H1 (cell line): ENCODE measurements around the gene PRCD. TPM values are rescaled to one million over a fixed set of nuclear protein-coding genes. Genes with fewer than 3 reads are reported as not detected.
"Not testable (repeated sequence)": the region's sequence is repeated elsewhere in the genome, so short reads cannot be mapped to it uniquely, and the experiment has no call there.

ENCODE experiments used
- CTCF ChIA-PET: fragments of 300-600 bp; sonication (Branson Sonifier 250); formaldehyde crosslinking; loops from one replicate; lab custom pipeline; 2021; ENCODE audit not compliant: partially characterized antibody; lab: Charles Lee
- POLR2A ChIA-PET: fragments of 300-600 bp; sonication (Branson Sonifier 250); formaldehyde crosslinking; loops from one replicate; lab custom pipeline; 2021; ENCODE audit warnings: inconsistent platforms; ENCODE audit not compliant: partially characterized antibody; lab: Charles Lee
- DNase-seq, 2 experiments: peaks; one replicate each; pipeline versions ENCODE4 v3.0.0 to v3.0.0-alpha.2; 2010 to 2022; ENCODE audit warnings: low spot score in 2 of 2, low read depth in 1 of 2, mixed read lengths in 1 of 2
- FAIRE-seq: peaks from 2 replicates; lab custom pipeline; 2011; peaks lifted over from hg19 to GRCh38; lab: Jason Lieb, UNC
- H2AFZ ChIP-seq: 2 replicates; pipeline ENCODE4 v1.8.1; 2012; ENCODE audit warnings: low read length, inconsistent platforms
- H2AK5ac ChIP-seq: 2 replicates; pipeline ENCODE4 v1.6.1; 2013; ENCODE audit warnings: low read depth, low read length
- H2BK120ac ChIP-seq: replicated peaks from 2 replicates; pipeline ENCODE3; 2013; ENCODE audit warnings: low read depth, low read length, inconsistent platforms
- H2BK12ac ChIP-seq: 2 replicates; pipeline ENCODE4 v1.6.1; 2013; ENCODE audit warnings: low read depth, low read length
- H2BK15ac ChIP-seq: 2 replicates; pipeline ENCODE4 v1.6.1; 2013; ENCODE audit warnings: low read length
- H2BK20ac ChIP-seq: 2 replicates; pipeline ENCODE4 v1.6.1; 2013; ENCODE audit warnings: low read length
- H2BK5ac ChIP-seq: 2 replicates; pipeline ENCODE4 v1.6.1; 2013; ENCODE audit warnings: low read depth, low read length
- H3K14ac ChIP-seq: 2 replicates; pipeline ENCODE4 v1.6.1; 2013; ENCODE audit warnings: inconsistent platforms; ENCODE audit not compliant: insufficient read length
- H3K18ac ChIP-seq: 2 replicates; pipeline ENCODE4 v1.6.1; 2013; ENCODE audit warnings: low read length; ENCODE audit errors: extremely low read depth
- H3K23ac ChIP-seq: 2 replicates; pipeline ENCODE4 v1.6.1; 2013; ENCODE audit warnings: inconsistent platforms; ENCODE audit not compliant: insufficient read length
- H3K23me2 ChIP-seq: 2 replicates; pipeline ENCODE4 v1.6.1; 2013; ENCODE audit warnings: low read depth, low read length
- H3K27ac ChIP-seq: 2 replicates; pipeline ENCODE4 v1.6.1; 2011; ENCODE audit warnings: low read depth, low read length, inconsistent platforms
- H3K27me3 ChIP-seq, 4 experiments: replicated peaks in 1 of 4; 1 replicate in 1 of 4; 2 replicates in 3 of 4; pipeline versions ENCODE4 v1.6.1 to v1.8.1; 2011 to 2013; ENCODE audit warnings: low read length in 3 of 4, mild to moderate bottlenecking in 3 of 4, inconsistent platforms in 2 of 4, mixed read lengths in 2 of 4, moderate library complexity in 1 of 4; ENCODE audit not compliant: control insufficient read depth in 3 of 4, insufficient read depth in 3 of 4; ENCODE audit errors: extremely low read depth in 1 of 4
- H3K36me3 ChIP-seq, 4 experiments: 2 replicates each; pipeline versions ENCODE4 v1.6.1 to v1.8.1; 2011 to 2013; ENCODE audit warnings: mild to moderate bottlenecking in 4 of 4, low read length in 3 of 4, moderate library complexity in 2 of 4, control low read depth in 1 of 4, inconsistent platforms in 1 of 4; ENCODE audit not compliant: insufficient read depth in 4 of 4, control insufficient read depth in 2 of 4
- H3K4ac ChIP-seq: replicated peaks from 2 replicates; pipeline ENCODE3; 2013; ENCODE audit warnings: low read length, low read depth, mixed read lengths, inconsistent platforms; ENCODE audit not compliant: insufficient read length
- H3K4me1 ChIP-seq, 4 experiments: replicated peaks in 1 of 4; 1 replicate in 1 of 4; 2 replicates in 3 of 4; pipeline versions ENCODE4 v1.6.1 to v1.8.1; 2011 to 2013; ENCODE audit warnings: low read length in 3 of 4, inconsistent platforms in 2 of 4, mixed read lengths in 1 of 4; ENCODE audit not compliant: insufficient read depth in 4 of 4, control insufficient read depth in 3 of 4
- H3K4me2 ChIP-seq, 2 experiments: 2 replicates each; pipeline versions ENCODE4 v1.6.1 to v1.8.1; 2011 to 2013; ENCODE audit warnings: low read depth in 2 of 2, low read length in 2 of 2, control low read depth in 1 of 2, inconsistent platforms in 1 of 2, mild to moderate bottlenecking in 1 of 2; ENCODE audit not compliant: insufficient read depth in 1 of 2
- H3K4me3 ChIP-seq, 4 experiments: fragments of 200-600, 300-600 bp in 1 of 4; sonication (generic), shearing (Covaris generic), sonication (Bioruptor Twin) in 1 of 4; 2 replicates each; pipeline versions ENCODE4 v1.5.1 to v1.8.1; 2011 to 2016; ENCODE audit warnings: low read length in 4 of 4, low read depth in 3 of 4, control low read depth in 2 of 4, inconsistent platforms in 2 of 4, mild to moderate bottlenecking in 2 of 4, mixed read lengths in 1 of 4, moderate library complexity in 1 of 4; ENCODE audit not compliant: insufficient read depth in 2 of 4; ENCODE audit errors: extremely low read depth in 1 of 4
- H3K56ac ChIP-seq: replicated peaks from 2 replicates; pipeline ENCODE3; 2013; ENCODE audit warnings: low read depth, mild to moderate bottlenecking, mixed read lengths, low read length, inconsistent platforms; ENCODE audit not compliant: insufficient read length
- H3K79me1 ChIP-seq: 2 replicates; pipeline ENCODE4 v1.6.1; 2013; ENCODE audit warnings: low read depth, low read length, control low read depth
- H3K79me2 ChIP-seq, 2 experiments: 2 replicates each; pipeline versions ENCODE4 v1.6.1 to v1.8.1; 2012 to 2013; ENCODE audit warnings: low read length in 2 of 2, mild to moderate bottlenecking in 2 of 2, inconsistent platforms in 1 of 2; ENCODE audit not compliant: insufficient read depth in 2 of 2, control insufficient read depth in 1 of 2
- H3K9ac ChIP-seq, 4 experiments: replicated peaks in 1 of 4; 1 replicate in 1 of 4; 2 replicates in 3 of 4; pipeline versions ENCODE4 v1.6.1 to v1.8.1; 2011 to 2013; ENCODE audit warnings: low read depth in 3 of 4, low read length in 3 of 4, control low read depth in 2 of 4, mild to moderate bottlenecking in 2 of 4, moderate library complexity in 2 of 4, inconsistent platforms in 1 of 4; ENCODE audit errors: extremely low read depth in 1 of 4
- H3K9me3 ChIP-seq, 2 experiments: 2 replicates each; pipeline versions ENCODE4 v1.6.1 to v1.8.1; 2012 to 2013; ENCODE audit warnings: mild to moderate bottlenecking in 2 of 2, moderate library complexity in 2 of 2, control low read depth in 1 of 2, inconsistent platforms in 1 of 2, low read depth in 1 of 2, low read length in 1 of 2, mixed read lengths in 1 of 2; ENCODE audit not compliant: insufficient read depth in 2 of 2
- H4K20me1 ChIP-seq, 2 experiments: replicated peaks in 1 of 2; 2 replicates each; pipeline versions ENCODE3 to v1.8.1; 2011 to 2013; ENCODE audit warnings: inconsistent platforms in 2 of 2, low read length in 2 of 2, mild to moderate bottlenecking in 1 of 2; ENCODE audit not compliant: insufficient read depth in 2 of 2, control insufficient read depth in 1 of 2
- H4K5ac ChIP-seq: 2 replicates; pipeline ENCODE4 v1.6.1; 2013; ENCODE audit warnings: low read length, low read depth, mixed read lengths, inconsistent platforms; ENCODE audit not compliant: insufficient read length
- H4K8ac ChIP-seq: 2 replicates; pipeline ENCODE4 v1.8.0; 2013; ENCODE audit warnings: mild to moderate bottlenecking, moderate library complexity, low read length, inconsistent platforms; ENCODE audit not compliant: insufficient read depth; ENCODE audit errors: extremely low read depth
- H4K91ac ChIP-seq: replicated peaks from 2 replicates; pipeline ENCODE3; 2013; ENCODE audit warnings: low read length, mixed read lengths, inconsistent platforms; ENCODE audit not compliant: insufficient read length
- WGBS, 2 experiments: shearing (Covaris generic) in 1 of 2; methylation state at CpG; one replicate each; pipeline versions ENCODE4 v1.1.6 to v1.1.7; 2013 to 2015; ENCODE audit warnings: low lambda C conversion rate in 2 of 2, mixed read lengths in 2 of 2, inconsistent platforms in 1 of 2, low coverage in 1 of 2, missing lambda C conversion rate in 1 of 2; ENCODE audit not compliant: insufficient replicate concordance in 2 of 2, insufficient coverage in 1 of 2, insufficient read length in 1 of 2; ENCODE audit errors: extremely low coverage in 1 of 2, missing lambda C conversion rate in 1 of 2; 5-methylcytosine and 5-hydroxymethylcytosine counted together
- polyA plus RNA-seq, 7 experiments: library from polyadenylated mRNA; depleted of rRNA in 3 of 7; stranded (reverse) in 5 of 7; unstranded in 2 of 7; fragments of >200 nt in 5 of 7; fragments of 200-250 nt in 2 of 7; gene quantifications; 1 replicate in 5 of 7; 2 replicates in 1 of 7; 4 replicates in 1 of 7; pipeline versions ENCODE4 v1.2.1 to v1.2.3, GENCODE V29; 2011 to 2013; ENCODE audit warnings: missing spikeins in 2 of 7, mixed read lengths in 2 of 7
- total RNA-seq: library from RNA; stranded (reverse); fragmentation: NEBNext Ultra II Directional; extraction: Animal tissue kit (Norgen Biotek cat#: 25700); gene quantifications from 2 replicates; pipeline ENCODE4 v1.2.1, GENCODE V29; 2021

PRCD gene
- total and polyA plus RNA-seq, 2 of the 8 experiments (the other 6 are each of a cell fraction or from before 2014, with no cell fraction given) = 0.77 to 2.1 TPM

GRCh38 chr17:76525513-76525833 is 14.4 kb upstream of the PRCD start:
- H3K4me3 ChIP-seq, H3K4me2 ChIP-seq, H3K79me1 ChIP-seq, H2AFZ ChIP-seq, H3K36me3 ChIP-seq, H3K18ac ChIP-seq, H3K9me3 ChIP-seq, H2BK120ac ChIP-seq, H3K23ac ChIP-seq, H3K27me3 ChIP-seq, H2AK5ac ChIP-seq, H4K8ac ChIP-seq, H3K23me2 ChIP-seq, H3K79me2 ChIP-seq, H2BK20ac ChIP-seq, H3K4ac ChIP-seq, H4K91ac ChIP-seq, H4K5ac ChIP-seq, H3K14ac ChIP-seq, H4K20me1 ChIP-seq, H2BK15ac ChIP-seq, H3K56ac ChIP-seq, H2BK5ac ChIP-seq, FAIRE-seq, H3K27ac ChIP-seq, DNase-seq, H3K9ac ChIP-seq: not testable (repeated sequence)
- CTCF ChIA-PET = interaction anchor here (0.9 to 10.8 kb wide), 10 partner anchors 12 to 156 kb away, joined by 3 to 260 read pairs (median 22); partner anchors contain the start of genes CYGB, PRCD and RHBDF2
- WGBS, 2 experiments = 93% methylated on average over 8 of the region's 8 CpGs; no CpG with 5 or more reads in 1 of the 2 experiments
- Histone ChIP-seq H2BK12ac (0 out of 2 replicates have a peak overlapping the region, but pooled peaks have one; percentile 14), H3K4me1 (peaks cover 0 to 31% (median 23%) of the 10 kb centered on the region in 4 experiments; a peak in 6 of 7 replicates)
- POLR2A ChIA-PET = interaction anchor here (0.7 to 6.3 kb wide), 5 partner anchors 18 to 48 kb away, joined by 3 to 42 read pairs (median 4); no protein-coding TSS in a partner anchor

DNA sequence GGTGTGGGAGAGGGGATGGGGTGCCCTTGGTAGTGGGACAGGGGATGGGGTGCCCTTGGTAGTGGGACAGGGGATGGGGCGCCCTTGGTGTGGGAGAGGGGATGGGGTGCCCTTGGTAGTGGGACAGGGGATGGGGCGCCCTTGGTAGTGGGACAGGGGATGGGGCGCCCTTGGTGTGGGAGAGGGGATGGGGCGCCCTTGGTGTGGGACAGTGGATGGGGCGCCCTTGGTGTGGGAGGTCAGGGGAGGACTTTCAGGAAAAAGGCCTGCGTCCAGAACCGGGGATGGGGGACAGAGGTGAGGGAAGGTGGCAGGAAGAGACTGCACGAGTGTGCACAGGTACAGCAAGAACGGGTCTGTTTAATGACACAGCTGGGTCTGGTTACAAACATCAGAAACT is 12.8 kb upstream of the PRCD start:
- H2BK120ac ChIP-seq, H3K18ac ChIP-seq, H3K27ac ChIP-seq, H3K23ac ChIP-seq, H3K4ac ChIP-seq, H2AK5ac ChIP-seq, H3K27me3 ChIP-seq, H3K79me1 ChIP-seq, H3K23me2 ChIP-seq, H4K20me1 ChIP-seq, H3K36me3 ChIP-seq, H2AFZ ChIP-seq, H4K5ac ChIP-seq, H3K9ac ChIP-seq, H3K14ac ChIP-seq, H3K4me3 ChIP-seq, H3K9me3 ChIP-seq, H3K56ac ChIP-seq, FAIRE-seq, DNase-seq, H3K79me2 ChIP-seq: not testable (repeated sequence)
- Histone ChIP-seq H3K4me2 (peak overlapping the region in 1 of 2 experiments; percentile 1; a peak in 1 of 4 replicates), H2BK5ac (peak overlapping the region; percentile 35; the same call in 1 of the 2 replicates), H2BK20ac (0 out of 2 replicates have a peak overlapping the region, but pooled peaks have one; percentile 32), H4K91ac (peak overlapping the region; percentile 85), H2BK12ac (peak overlapping the region; percentile 50; the same call in 1 of the 2 replicates), H4K8ac (peak overlapping the region; percentile 1; the same call in 1 of the 2 replicates), H3K4me1 (peaks cover 0 to 34% (median 24%) of the 10 kb centered on the region in 4 experiments; a peak in 6 of 7 replicates), H2BK15ac (peak overlapping the region; percentile 19; the same call in 1 of the 2 replicates)
- WGBS, 2 experiments = no CpG with 5 or more reads among the region's 9 CpGs
- POLR2A ChIA-PET = interaction anchor here (1.0 to 5.1 kb wide), 5 partner anchors 10 to 39 kb away, joined by 4 to 30 read pairs (median 5); partner anchors contain the start of gene PRCD
- CTCF ChIA-PET = interaction anchor here (1.0 to 4.9 kb wide), 12 partner anchors 9 to 188 kb away, joined by 3 to 41 read pairs (median 6); partner anchors contain the start of gene PRCD
